ENCODE measurements around the gene TLR6.

The TLR6 gene

DNA sequence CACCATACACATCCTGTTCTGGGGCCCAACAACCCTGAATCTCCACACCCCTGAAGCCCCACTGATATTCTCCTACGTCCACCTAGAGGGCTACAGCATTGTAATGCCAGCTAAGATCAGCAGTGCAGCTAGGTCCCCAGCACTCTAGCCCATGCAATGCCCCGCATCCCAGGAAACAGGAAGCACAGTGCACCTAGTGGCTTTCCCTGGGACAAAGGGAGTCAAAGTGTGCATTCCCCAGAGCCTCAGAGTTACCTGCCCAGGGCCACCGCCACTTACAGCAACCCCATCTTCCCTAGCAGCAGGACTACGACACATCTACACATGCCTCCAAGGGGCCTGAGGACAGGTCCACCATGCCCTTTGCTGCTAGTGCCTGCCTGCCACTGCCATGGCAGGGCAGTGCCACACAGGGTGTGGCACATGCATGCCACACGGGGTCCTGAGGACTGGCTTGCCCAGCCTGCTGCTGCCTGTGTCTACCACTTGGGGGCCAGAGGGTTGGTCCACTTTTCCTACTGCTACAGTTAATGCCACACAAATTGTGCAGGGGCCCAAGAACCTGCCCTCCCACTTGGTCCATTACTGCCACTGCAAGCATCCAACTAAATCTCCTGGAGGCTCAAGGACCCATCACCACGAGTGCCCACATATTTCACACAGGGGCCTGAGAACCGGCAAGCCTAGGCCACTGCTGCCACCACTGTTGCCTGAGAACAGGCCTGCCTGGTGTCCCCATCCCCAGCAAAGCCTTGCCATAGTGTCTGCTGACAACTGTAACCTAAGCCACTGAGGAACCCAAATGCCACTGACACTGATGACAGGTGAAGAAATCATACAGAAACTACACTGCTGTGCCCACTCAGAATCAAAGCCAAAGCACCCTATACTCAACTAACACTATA is 23.7 kb downstream of the TLR6 start:
- TF ChIP-seq, protein P1, sequence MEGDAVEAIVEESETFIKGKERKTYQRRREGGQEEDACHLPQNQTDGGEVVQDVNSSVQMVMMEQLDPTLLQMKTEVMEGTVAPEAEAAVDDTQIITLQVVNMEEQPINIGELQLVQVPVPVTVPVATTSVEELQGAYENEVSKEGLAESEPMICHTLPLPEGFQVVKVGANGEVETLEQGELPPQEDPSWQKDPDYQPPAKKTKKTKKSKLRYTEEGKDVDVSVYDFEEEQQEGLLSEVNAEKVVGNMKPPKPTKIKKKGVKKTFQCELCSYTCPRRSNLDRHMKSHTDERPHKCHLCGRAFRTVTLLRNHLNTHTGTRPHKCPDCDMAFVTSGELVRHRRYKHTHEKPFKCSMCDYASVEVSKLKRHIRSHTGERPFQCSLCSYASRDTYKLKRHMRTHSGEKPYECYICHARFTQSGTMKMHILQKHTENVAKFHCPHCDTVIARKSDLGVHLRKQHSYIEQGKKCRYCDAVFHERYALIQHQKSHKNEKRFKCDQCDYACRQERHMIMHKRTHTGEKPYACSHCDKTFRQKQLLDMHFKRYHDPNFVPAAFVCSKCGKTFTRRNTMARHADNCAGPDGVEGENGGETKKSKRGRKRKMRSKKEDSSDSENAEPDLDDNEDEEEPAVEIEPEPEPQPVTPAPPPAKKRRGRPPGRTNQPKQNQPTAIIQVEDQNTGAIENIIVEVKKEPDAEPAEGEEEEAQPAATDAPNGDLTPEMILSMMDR (IDR thresholded peaks at IDR 0.05; ENCODE audit: insufficient read depth, low read length): no peak
- TF ChIP-seq POLR2AphosphoS5 (IDR thresholded peaks at IDR 0.05; ENCODE audit: low read depth) (no peak), SPI1 (IDR thresholded peaks at IDR 0.05; ENCODE audit: borderline replicate concordance, low read depth) (no peak), GABPA (IDR thresholded peaks at IDR 0.05; ENCODE audit: low read depth) (no peak)
- no peak overlapping the region for H3K4me3 ChIP-seq (replicated peaks; ENCODE audit: insufficient read depth, low read length)
- H3K27ac ChIP-seq (replicated peaks): no peak overlapping the region
- DNase-seq (ENCODE audit: low read depth in 1 of 2, low spot score in 1 of 2): no peak
- no peaks in the 10 kb centered on the region for H3K27me3 ChIP-seq (ENCODE audit: insufficient read depth, poor library complexity, severe bottlenecking)

DNA sequence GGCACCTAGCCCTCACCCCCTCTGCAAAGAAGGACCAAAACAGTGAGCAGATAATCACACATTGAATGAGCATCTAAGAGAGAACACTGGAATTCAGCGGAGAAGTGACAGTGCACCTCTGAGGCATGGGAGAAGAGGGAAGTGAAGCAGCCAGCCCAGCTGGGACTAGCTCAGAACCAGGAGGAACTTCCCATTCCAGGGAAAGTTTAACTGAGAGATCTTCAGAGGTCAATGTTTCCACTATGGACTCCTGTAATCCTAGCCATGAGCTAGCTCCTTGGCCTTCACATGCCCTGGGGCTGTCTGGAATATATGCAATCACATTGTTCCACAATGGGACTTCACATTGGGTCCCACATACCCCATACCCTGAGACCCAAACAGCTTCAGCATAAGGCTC is 24.4 kb downstream of the TLR6 start:
- no peak for DNase-seq (ENCODE audit: low read depth in 1 of 2, low spot score in 1 of 2)
- Histone ChIP-seq H3K4me3 (replicated peaks; ENCODE audit: insufficient read depth, low read length) (no peak overlapping the region), H3K27me3 (ENCODE audit: insufficient read depth, poor library complexity, severe bottlenecking) (no peaks in the 10 kb centered on the region), H3K27ac (replicated peaks) (no peak overlapping the region)
- no peak for TF ChIP-seq SPI1 (IDR thresholded peaks at IDR 0.05; ENCODE audit: borderline replicate concordance, low read depth)
- TF ChIP-seq, protein P1 (IDR thresholded peaks at IDR 0.05; ENCODE audit: insufficient read depth, low read length): no peak
- no peak for TF ChIP-seq POLR2AphosphoS5 (IDR thresholded peaks at IDR 0.05; ENCODE audit: low read depth)
- no peak for TF ChIP-seq GABPA (IDR thresholded peaks at IDR 0.05; ENCODE audit: low read depth)
- TF ChIP-seq, protein P2, sequence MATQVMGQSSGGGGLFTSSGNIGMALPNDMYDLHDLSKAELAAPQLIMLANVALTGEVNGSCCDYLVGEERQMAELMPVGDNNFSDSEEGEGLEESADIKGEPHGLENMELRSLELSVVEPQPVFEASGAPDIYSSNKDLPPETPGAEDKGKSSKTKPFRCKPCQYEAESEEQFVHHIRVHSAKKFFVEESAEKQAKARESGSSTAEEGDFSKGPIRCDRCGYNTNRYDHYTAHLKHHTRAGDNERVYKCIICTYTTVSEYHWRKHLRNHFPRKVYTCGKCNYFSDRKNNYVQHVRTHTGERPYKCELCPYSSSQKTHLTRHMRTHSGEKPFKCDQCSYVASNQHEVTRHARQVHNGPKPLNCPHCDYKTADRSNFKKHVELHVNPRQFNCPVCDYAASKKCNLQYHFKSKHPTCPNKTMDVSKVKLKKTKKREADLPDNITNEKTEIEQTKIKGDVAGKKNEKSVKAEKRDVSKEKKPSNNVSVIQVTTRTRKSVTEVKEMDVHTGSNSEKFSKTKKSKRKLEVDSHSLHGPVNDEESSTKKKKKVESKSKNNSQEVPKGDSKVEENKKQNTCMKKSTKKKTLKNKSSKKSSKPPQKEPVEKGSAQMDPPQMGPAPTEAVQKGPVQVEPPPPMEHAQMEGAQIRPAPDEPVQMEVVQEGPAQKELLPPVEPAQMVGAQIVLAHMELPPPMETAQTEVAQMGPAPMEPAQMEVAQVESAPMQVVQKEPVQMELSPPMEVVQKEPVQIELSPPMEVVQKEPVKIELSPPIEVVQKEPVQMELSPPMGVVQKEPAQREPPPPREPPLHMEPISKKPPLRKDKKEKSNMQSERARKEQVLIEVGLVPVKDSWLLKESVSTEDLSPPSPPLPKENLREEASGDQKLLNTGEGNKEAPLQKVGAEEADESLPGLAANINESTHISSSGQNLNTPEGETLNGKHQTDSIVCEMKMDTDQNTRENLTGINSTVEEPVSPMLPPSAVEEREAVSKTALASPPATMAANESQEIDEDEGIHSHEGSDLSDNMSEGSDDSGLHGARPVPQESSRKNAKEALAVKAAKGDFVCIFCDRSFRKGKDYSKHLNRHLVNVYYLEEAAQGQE (IDR thresholded peaks at IDR 0.05; ENCODE audit: insufficient replicate concordance, low read depth): no peak

DNA sequence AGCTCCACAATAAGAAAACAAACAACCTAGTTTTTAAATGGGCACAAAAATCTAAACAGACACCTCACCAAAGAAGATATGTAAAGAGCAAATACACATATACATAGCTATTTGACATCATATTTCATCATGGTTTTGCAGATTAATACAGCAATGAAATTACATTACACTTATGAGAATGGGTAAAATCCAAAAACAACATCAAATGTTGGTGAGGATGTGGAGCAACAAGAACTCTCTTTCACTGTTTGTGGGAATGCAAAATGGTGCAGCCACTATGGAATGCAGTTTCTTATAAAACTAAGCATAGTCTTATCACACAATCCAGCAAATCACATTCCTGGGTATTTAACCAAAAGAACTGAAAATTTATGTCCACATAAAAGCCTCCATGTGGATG is 25.0 kb downstream of the TLR6 start:
- H3K27me3 ChIP-seq (ENCODE audit: insufficient read depth, poor library complexity, severe bottlenecking): no peaks in the 10 kb centered on the region
- H3K27ac ChIP-seq (replicated peaks): no peak overlapping the region
- H3K4me3 ChIP-seq (replicated peaks; ENCODE audit: insufficient read depth, low read length): no peak overlapping the region
- DNase-seq (ENCODE audit: low read depth in 1 of 2, low spot score in 1 of 2): no peak
- TF ChIP-seq, protein P1 (IDR thresholded peaks at IDR 0.05; ENCODE audit: insufficient read depth, low read length): no peak
- TF ChIP-seq, protein P2 (IDR thresholded peaks at IDR 0.05; ENCODE audit: insufficient replicate concordance, low read depth): no peak
- TF ChIP-seq POLR2AphosphoS5 (IDR thresholded peaks at IDR 0.05; ENCODE audit: low read depth): no peak
- no peak for TF ChIP-seq SPI1 (IDR thresholded peaks at IDR 0.05; ENCODE audit: borderline replicate concordance, low read depth)

All from HL-60 (cell line).